Hematopoietic multipotent progenitor cell treated with erythropoietin and hydrocortisone succinate and interleukin-3 and kit ligand, for 6 days (in vitro differentiated cells): ENCODE data around the gene VAV3.

ENCODE experiments used
- DNase-seq: peaks from one replicate; pipeline ENCODE4 v3.0.0-alpha.2; 2015

Gene VAV3

DNA sequence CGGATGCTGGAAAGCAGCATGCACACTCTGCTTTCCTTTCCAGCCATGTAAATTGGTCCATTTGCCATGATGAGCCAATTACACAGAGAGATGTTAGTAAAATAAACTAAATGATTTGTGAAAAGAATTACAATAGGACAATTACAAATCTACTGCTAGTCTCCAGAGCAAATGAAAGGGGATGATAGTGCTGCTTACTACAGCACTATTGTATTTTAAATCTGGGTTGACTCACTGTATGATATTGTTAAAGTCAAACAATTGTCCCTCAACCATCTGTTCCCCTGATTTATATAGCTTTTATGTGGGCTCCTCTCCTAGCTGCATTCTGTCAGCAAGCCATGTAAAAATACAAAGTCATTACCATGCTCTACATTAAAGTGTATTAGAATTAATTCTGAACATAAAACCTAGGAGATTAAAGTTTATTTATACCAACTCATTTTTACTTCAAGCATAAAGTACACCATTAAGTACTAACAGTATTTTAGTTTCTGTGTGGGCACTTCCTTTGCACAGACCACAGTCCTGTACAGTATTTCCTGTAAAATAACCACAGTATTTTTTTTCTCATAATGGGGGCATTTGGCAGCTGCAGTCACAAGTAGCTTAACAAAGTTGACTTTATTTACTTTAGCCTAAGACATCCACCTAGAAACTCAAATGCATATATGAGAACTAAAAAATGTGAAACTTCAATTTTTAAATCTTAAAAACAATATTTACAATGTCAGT lies 135.8 kb downstream of the VAV3 start:
- peak; percentile 66 for DNase-seq

DNA sequence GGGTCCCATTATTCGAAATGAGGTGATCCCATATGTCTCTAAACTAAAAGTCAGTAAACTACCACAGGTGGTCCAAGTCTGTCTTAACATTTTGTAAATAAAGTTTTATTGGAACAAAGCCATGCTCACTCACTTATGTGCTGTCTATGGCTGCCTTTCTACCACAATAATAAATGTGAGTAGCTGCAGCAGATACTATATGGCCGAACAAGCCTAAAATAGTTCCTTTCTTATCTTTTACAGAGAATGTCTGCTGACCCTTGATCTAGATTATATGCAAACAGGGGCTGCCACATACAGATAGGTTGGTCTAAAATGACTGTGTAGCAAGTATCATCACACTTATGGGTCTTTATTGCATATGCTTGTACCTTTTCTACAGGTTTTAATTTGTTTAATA lies 140.0 kb downstream of the VAV3 start:
- peak; percentile 75 for DNase-seq

DNA sequence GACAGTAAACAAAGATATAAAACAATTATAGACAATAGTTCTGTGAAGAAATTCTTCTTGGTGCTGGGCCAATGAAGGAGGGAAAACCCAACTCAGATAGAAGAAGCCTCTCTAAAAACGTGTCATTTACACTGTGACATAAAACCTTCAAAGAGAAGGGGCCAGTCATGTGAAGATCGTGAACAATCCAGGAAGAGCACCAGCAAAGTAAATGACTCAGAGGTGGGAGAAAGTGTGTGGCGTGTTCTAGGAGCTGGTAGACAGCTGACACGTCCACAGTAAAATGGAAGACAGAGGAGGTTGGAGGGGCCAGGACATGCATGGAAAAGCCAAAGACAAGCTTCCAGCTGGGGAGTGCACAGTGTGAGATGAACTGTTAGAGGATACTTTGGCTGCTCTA lies 143.6 kb downstream of the VAV3 start:
- DNase-seq: no peak

DNA sequence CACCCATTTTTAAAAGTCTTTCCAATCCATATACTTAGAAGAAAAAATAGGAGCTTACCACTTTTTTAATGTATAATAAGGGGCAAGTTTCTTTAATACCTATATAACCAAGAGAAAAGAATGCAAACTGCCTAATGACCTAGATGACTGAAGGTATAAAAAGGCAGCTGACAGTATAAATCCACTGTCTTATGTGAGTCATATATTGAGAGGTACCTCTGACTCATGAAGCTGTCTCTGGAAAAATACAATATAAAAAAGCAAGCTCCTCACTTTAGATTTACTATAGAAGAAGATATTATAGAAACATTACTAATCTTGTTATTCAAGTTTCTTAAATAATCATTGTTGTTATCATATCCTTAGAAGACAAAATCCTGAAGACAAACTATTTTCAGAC lies 144.2 kb downstream of the VAV3 start:
- DNase-seq: no peak

DNA sequence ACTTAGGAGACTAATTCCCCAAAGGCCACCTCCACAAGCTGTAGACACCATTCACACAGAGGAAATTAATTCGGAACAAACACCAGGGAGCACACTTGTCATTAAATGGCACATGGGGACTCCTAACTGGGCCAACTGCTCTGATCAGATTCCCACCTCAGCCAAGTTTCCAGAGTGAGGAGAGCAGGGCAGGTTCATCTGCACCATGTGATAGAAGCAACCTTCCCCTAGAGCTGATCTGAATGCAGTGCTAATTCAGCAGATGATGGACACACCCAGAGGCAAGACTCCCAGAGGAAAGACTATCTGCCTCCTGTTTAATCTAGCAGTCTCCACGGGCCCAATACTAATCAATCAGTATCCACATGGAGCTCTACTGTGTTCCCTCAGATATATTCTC lies 147.0 kb downstream of the VAV3 start:
- peak; percentile 38 for DNase-seq

DNA sequence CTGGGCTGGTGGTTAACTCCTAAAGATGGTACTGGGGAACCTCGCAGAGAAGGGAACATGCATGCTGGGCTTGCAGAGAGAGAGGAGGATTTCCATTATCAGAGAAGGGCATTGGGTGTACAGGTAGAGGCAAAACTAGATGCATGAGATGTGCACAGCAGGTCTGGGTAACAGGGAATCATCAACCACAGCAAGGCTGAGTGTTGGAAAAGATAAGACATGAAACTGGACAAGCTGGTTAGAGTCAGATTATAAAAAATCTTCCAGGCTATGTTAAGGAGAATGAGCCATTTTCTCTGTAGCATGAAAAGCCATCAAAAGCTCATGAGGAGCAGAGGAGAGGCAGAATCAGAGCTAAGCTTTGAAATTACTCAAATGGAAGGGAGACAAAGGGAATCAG lies 147.8 kb downstream of the VAV3 start:
- DNase-seq: peak; percentile 64

DNA sequence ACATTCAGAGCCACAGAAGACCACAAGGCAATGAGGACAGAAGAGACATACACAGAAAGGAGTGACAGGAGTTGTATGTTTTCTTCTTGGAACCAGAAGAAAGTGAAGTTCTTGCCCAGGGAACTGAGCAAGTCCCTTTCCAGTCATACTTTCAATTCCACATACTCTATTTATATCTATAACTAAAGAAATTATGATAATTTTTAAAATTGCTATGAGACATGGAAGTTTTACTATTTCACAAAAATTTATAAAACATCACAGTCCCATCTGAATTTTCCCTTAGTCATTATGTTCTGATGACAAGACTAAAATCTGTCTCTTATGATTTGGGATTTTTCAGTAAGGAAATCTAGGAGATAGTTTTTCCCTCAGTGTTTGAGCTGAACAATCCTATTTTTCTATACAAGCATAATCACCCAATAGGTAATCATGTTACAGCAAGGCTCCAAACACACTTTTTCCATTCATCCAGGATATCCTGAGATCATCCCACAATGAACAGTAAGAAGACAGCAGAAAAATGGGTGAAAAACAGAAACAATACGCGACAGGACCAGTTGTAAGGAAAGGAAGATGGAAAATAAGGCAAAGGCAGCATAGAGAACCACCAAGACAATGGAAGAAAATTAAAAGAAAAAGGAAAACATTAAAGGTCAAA lies 154.6 kb downstream of the VAV3 start:
- no peak for DNase-seq

DNA sequence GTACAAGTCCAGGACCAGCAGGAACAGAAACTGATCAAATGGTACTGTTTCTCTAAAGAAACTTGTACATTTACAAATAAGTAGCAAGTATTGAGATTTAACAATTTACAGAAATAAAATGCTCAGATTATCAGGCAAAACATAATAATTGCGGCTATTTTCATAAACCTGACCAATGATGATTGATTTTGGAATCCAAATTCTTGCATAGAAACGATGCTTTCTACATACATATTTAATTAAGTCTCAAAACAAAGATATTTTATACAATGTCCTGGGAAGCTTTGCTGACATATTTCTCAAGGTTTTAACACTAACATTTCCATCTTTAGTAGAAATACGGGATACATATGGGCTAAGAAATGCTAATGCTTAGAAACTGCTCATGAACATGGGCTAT lies 157.1 kb downstream of the VAV3 start:
- DNase-seq: no peak

DNA sequence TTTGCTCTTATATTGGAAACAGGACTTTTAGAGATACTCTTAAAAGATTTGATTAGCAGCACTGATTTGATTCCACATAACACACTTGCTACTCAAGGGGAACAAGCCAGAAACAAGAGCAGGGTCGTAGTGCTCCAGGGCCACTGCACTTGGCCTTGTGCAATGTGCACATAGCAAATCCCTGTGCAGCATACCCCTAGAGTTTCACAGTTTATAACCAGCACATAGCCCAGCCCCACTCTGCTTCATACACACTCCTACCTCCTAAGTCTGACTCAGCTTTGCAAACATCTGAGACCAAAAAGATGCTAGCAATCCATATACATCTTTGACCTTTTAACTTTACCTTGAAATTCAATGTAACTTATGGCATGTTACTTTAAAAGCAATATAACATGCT lies 157.6 kb downstream of the VAV3 start:
- no peak for DNase-seq

DNA sequence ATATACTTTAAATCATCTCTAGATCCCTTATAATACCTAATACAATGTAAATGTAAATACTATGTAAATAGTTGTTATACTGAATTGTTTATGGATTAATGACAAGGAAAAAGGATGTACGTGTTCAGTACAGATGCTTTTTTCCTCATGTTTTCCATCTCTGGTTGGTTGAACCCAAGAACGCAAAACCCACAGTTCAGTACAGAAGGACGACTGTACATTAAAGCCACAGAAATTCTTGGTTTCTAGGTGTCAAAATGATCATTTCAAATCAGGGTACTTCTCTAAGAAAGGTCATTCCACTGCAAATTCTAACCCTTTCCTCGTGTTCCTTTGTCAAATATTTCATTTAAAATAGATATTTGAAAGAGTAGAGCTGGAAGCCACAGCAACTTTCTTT lies 158.1 kb downstream of the VAV3 start:
- DNase-seq: no peak

DNA sequence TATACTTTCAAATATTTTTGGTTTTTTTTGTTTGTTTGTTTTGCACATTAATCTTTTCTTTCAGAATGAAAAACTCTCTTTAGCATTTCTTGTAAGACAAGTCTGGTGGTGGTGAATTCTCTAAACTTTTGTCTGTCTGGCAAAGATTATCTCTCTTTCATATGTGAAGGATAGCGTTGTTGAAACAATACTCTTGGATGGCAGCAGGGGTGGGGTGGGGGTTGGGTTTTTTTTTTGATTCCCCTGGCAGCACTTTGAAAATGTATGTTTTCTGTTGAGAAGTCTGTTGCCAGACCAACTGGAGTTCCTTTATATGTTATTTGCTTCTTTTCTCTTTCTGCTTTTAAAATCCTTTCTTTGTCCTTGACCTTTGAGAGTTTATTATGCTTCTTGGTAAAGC lies 160.2 kb downstream of the VAV3 start:
- DNase-seq: peak; percentile 68

DNA sequence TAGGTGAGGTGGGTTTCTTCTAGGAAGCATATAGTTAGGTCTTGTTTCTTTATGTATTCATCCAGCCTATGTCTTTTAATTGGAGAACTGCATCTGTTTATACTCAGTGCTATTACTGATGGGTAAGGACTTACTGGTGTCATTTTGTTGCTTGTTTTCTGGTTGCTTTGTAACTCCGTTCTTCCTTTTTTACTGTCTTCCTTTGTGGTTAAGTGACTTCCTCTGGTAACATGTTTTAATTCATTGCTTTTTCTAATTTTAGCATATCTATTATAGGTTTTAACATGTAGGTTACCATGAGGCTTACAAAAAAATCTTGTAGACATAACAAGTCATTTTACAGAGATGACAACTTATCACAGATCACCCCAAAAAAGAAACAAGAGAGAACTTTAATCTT lies 160.8 kb downstream of the VAV3 start:
- DNase-seq: peak; percentile 43

DNA sequence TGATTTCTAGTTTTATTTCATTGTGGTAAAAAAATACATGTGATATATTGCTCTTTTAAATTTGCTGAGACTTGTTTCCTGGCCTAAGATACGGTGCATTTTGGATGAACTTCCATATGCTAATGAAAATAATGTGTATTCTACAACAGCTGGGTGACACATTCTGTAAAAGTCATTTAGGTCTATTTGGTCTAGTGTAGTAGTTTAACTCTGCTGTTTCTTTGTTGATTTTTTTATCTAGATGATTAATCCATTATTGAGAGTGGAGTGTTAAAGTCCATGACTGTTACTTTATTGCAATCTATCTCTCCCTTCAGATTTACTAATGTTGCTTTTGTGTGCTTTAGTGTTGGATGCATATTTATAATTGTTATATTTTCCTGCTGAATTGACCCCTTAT lies 161.4 kb downstream of the VAV3 start:
- DNase-seq: no peak

DNA sequence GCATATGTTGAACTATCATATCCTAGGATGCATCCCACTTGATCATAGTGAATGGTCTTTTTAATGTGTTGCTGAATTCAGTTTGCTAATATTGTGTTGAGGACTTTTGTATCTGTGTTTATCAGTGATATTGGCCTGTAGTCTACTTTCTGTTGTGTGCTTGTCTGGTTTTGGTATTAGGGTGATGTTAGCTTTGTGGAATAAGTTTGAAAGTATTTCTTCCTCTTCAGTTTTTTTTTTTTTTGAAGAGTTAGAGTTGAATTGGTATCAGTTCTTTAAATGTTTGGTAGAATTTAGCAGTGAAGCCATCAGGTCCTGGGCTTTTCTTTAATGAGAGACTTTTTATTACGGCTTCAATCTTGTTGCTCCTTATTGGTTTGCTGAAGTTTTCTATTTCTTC lies 162.3 kb downstream of the VAV3 start:
- DNase-seq: no peak

DNA sequence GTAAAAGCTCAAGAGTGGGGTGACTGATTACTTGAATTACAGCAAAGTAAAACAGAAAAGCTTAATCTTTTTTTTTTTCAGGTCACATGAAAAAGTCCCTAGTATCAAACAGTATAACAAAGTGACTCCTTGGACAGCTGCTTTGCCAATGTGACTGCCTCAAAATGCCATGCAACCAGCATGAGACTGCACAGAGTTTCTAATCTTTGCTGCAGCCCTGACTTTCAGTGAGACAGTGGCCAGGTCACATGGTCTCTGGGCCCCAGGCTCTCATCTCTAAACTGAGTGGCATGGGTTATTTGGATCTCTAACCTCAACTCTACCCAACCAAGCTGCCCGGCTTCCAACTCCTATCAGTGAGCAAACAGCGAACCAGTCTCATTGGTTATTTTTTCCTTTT lies 169.0 kb downstream of the VAV3 start:
- peak; percentile 78 for DNase-seq

DNA sequence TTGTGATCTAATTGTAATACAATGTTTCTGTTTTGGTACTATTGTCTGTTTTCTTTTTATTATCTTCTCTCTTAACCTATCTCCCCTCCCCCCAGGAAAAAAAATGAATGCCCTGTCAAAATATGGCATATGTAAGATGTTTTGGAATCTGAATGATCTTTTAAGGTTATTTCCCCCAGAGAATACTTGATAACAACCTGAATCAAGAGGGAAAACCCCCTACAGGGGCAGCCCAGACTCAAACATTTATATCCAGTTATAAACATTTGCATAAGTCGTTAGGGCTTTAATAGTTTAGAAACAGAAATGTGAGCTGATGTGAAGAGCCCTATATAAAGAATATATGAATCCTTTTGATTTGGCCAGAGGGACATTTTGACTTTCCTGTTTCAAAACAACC lies 169.5 kb downstream of the VAV3 start:
- DNase-seq: no peak

DNA sequence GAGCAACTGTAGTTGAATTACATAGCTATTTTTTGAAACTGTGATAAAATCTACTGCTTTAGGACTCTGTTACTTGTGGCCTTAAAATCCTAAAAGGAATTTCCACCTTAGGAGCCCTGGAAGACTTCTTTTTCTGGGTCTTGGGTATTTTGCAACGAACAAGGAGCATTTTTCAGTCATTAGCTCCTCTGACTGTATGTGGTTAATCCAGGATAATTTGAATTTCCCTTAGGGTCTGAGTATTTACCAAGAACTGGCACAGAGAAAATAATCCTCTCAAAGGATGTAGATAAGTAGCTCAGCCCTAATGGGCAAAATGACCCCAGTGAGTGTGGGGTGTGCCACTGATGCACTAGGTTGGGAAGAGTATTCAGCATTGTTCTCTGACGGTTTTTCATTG lies 170.4 kb downstream of the VAV3 start:
- DNase-seq: no peak

DNA sequence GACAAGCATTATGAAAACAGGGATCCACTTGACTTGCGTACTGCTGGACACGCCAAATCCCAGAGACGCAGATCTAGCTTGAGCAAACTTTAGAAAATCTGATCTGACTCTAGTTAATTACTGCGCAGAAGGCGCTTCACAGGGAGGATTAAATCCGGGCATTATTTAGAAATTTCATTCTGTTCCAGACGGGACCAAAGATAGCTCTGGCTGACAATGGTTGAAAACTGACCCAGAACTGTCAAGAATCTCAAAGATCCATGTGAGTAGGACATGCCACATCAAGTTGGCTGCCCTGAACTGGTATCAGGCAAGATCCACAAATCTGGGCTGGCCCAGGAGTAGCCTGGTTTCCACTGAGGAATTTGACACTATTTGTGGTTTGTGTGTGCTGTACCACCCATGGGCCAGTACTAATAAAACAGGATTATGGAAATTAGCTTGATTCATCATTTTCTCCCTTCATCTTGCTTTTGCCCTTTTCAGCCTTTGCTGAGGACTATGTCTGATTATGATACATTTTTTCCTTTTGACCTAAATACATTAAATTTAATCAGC lies 171.0 kb downstream of the VAV3 start:
- DNase-seq: no peak

DNA sequence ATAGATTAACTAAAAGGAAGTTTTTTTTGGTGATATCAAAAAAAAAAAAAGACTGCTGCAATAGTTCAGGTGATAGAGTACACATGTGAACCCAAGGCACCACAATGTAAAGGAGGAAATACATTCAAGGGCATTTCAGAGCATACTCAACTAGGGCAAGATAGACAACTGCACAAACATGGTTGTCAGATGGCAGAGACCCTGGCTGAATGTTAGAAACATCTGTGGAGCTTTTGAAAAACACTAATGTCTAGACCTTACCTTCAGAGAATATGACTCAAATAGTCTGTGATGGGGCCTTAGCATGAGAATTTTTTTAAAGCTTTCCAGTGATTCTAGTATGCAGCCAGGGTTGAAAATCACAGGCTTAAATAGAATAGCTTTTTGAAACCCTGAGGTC lies 173.6 kb downstream of the VAV3 start:
- no peak for DNase-seq

DNA sequence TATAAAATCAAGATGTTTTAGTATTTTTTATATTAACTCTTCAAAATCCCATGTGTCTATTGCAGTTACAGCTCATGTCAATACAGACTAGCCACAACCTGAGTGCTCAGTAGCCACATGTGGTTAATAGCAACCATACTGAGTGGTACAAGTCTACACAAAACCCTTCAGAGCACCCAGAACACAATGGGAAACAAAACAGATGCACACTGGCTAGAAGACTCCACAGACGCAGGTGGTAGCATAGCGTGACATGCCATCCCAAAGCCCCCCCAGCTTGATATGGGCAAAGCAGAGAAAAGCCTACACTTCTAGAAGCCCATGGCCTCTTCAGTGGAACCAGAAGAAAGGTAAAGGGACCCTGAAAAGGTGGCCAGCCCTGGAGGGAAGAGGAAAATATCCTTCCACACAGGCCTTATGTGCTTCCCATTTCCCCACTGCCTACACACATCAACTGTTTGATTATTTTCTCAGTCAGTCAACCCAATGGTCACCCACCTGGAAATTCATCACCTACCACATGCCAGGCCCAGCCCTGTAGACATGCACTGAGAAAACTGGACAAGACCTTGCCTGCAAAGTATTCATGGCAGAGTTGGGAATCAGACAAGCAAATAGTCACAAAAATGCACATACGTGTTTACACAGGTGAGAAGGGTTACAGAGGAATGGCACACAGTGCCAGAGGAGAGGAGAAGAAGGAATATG lies 175.0 kb downstream of the VAV3 start:
- no peak for DNase-seq

DNA sequence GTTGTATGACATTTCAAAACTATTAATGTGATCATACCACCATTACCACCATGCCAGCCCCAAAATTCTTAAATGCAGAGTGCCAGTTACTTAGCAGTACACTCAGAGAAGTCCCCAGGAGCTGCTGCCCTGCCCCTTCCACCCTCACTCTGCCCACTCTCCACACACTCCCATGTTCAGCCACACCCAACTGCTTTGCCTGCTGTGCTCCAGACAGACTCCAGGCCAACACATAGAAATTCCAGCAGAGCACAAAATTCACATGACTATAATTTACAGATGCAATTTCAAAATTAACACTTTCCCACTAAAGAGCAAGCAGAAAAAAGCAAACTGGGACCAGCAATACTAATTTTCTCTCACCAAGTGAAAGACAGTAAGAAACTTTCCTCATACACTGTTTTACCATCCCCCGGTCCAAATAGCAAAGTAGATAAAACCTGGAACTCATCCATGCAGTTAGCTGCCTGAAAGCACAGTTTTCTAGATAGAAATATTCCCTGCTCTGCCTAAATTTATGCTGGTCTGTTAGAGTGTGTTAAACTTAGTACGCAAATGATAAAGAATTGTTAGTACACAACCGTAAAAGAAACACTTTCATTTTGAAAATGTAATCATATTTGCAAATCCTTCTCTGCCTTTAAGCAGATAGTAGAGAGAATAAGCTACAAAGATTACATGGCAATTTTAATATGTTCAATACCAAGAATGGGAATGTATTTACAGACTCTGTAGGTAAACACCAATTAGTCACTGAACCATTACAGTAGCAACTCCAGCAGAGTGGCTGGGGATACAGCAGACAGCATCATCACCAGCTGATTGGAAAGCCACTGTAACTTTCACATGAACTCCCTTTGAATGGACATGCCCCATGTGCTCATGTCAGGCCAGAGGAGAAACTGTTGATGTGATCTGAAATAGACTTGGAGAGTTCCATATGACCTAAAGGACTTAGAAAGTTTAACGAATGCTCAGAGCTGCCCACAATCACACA lies 176.5 kb downstream of the VAV3 start:
- peak; percentile 61 for DNase-seq

DNA sequence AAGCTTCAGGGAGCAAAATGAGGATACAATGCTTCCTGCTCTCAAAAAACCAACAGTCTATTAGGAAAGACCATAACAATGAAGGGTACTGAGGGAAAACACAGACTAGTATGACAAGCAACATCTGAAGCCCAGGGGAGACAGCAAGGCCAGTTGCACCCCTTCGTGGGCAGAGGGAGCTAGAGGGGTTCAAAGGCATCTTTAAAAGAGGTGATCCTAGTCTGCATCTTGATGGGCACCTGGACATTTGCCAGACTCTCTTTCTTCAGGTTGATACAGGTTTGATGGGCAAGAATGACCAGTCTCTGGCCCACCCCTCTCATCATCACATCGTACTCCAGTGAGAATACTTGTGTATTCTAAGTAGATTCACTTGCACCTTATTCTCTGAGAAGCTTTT lies 177.7 kb downstream of the VAV3 start:
- DNase-seq: peak; percentile 80
